Neural crest cell (in vitro differentiated cells): ENCODE measurements around the gene SAYSD1. TPM values are rescaled to one million over a fixed set of nuclear protein-coding genes. Genes with fewer than 3 reads are reported as not detected.
A peak's percentile ranks its signal among the peaks of the same experiment; 100 is the strongest.

ENCODE experiments used
- DNase-seq: peaks from one replicate; pipeline ENCODE4 v3.0.0; 2021; ENCODE audit warnings: low read depth, mixed read lengths, low spot score
- H3K27ac Mint-ChIP-seq: one replicate; pipeline ENCODE4 v1.8.0; 2021; ENCODE audit warnings: mild to moderate bottlenecking, mixed read lengths; ENCODE audit not compliant: unreplicated experiment
- H3K27me3 Mint-ChIP-seq: 2 replicates; pipeline ENCODE4 v1.8.0; 2021; ENCODE audit warnings: low read depth, mild to moderate bottlenecking, mixed read lengths
- H3K36me3 Mint-ChIP-seq: 2 replicates; pipeline ENCODE4 v1.8.0; 2021; ENCODE audit warnings: low read depth, mild to moderate bottlenecking, mixed read lengths
- H3K4me1 Mint-ChIP-seq: 2 replicates; pipeline ENCODE4 v1.8.0; 2021; ENCODE audit warnings: mixed read lengths
- H3K4me3 Mint-ChIP-seq: one replicate; pipeline ENCODE4 v1.8.0; 2021; ENCODE audit warnings: mild to moderate bottlenecking, mixed read lengths
- H3K9me3 Mint-ChIP-seq: 2 replicates; pipeline ENCODE4 v1.8.0; 2021; ENCODE audit warnings: mixed read lengths
- CTCF ChIP-seq: fragments of 200-600 bp; sonication (generic); conservative IDR thresholded peaks from 2 replicates; pipeline ENCODE4 v1.5.0; 2021; ENCODE audit warnings: antibody characterized with exemption, mild to moderate bottlenecking
- total RNA-seq: library from RNA; stranded (reverse); gene quantifications from 2 replicates; pipeline ENCODE4 v1.2.1, GENCODE V29; 2021

The SAYSD1 gene
- total RNA-seq, 1 donor from 2014 or later, result 13.4 TPM

GRCh38 chr6:39056681-39057080 lies 58.3 kb downstream of the SAYSD1 start:
- Mint-ChIP-seq H3K27ac (no peak overlapping the region), H3K4me1 (no peaks in the 10 kb centered on the region), H3K27me3 (peaks cover 17% of the 10 kb centered on the region), H3K9me3 (no peaks in the 10 kb centered on the region), H3K36me3 (no peaks in the 10 kb centered on the region), H3K4me3 (no peak overlapping the region)
- no peak for TF ChIP-seq CTCF
- no peak for DNase-seq

GRCh38 chr6:39056191-39056590 lies 58.8 kb downstream of the SAYSD1 start:
- H3K4me3 Mint-ChIP-seq, result no peak overlapping the region
- no peak for DNase-seq
- no peaks in the 10 kb centered on the region for H3K4me1 Mint-ChIP-seq
- no peak for TF ChIP-seq CTCF
- no peaks in the 10 kb centered on the region for H3K36me3 Mint-ChIP-seq
- H3K9me3 Mint-ChIP-seq, result no peaks in the 10 kb centered on the region
- H3K27ac Mint-ChIP-seq, result no peak overlapping the region
- peaks cover 22% of the 10 kb centered on the region for H3K27me3 Mint-ChIP-seq

- Mint-ChIP-seq H3K4me3 (no peak overlapping the region), H3K27ac (peak overlapping the region; percentile 46), H3K4me1 (no peaks in the 10 kb centered on the region), H3K36me3 (no peaks in the 10 kb centered on the region), H3K27me3 (peaks cover 27% of the 10 kb centered on the region), H3K9me3 (no peaks in the 10 kb centered on the region)
- no peak for TF ChIP-seq CTCF
- no peak for DNase-seq
These were observed 59.3 kb downstream of the SAYSD1 start for GRCh38 chr6:39055661-39056060.

GRCh38 chr6:39054577-39055142 lies 60.3 kb downstream of the SAYSD1 start:
- H3K36me3 Mint-ChIP-seq, result no peaks in the 10 kb centered on the region
- no peak overlapping the region for H3K4me3 Mint-ChIP-seq
- peaks cover 34% of the 10 kb centered on the region for H3K27me3 Mint-ChIP-seq
- no peaks in the 10 kb centered on the region for H3K9me3 Mint-ChIP-seq
- DNase-seq, result no peak
- H3K27ac Mint-ChIP-seq, result no peak overlapping the region
- no peak for TF ChIP-seq CTCF
- no peaks in the 10 kb centered on the region for H3K4me1 Mint-ChIP-seq

Other genes starting within 250 kb of the SAYSD1 start
- 0.65 and 0.89 TPM in 2 replicates for gene GLP1R, start 66.4 kb downstream of the SAYSD1 start, total RNA-seq
- gene KCNK5, start 114.3 kb upstream of the SAYSD1 start, total RNA-seq, result 30.4 and 32.7 TPM in 2 replicates
- gene KCNK17, start 199.2 kb upstream of the SAYSD1 start, total RNA-seq, result 1.2 and 1.6 TPM in 2 replicates
- not detected in 2 replicates for gene KCNK16, start 207.5 kb upstream of the SAYSD1 start, total RNA-seq